D721Med (cell line): ENCODE measurements around the gene NOD2.
A peak's percentile ranks its signal among the peaks of the same experiment; 100 is the strongest.

Experiments
- DNase-seq: peaks from one replicate; pipeline ENCODE4 v3.0.0; 2011; ENCODE audit warnings: low spot score; ENCODE audit not compliant: insufficient read length
- FAIRE-seq: peaks from 2 replicates; lab custom pipeline; 2011; peaks lifted over from hg19 to GRCh38; lab: Jason Lieb, UNC
- TF ChIP-seq, protein P1 (sequence below): IDR thresholded peaks from 2 replicates; pipeline ENCODE4 v1.5.1; 2012; ENCODE audit warnings: mild to moderate bottlenecking, control low read depth; ENCODE audit not compliant: insufficient read depth; ENCODE audit errors: missing control alignments

NOD2 gene

GRCh38 chr16:50677351-50677750, 16.1 kb upstream of the NOD2 start:
- TF ChIP-seq, protein P1, sequence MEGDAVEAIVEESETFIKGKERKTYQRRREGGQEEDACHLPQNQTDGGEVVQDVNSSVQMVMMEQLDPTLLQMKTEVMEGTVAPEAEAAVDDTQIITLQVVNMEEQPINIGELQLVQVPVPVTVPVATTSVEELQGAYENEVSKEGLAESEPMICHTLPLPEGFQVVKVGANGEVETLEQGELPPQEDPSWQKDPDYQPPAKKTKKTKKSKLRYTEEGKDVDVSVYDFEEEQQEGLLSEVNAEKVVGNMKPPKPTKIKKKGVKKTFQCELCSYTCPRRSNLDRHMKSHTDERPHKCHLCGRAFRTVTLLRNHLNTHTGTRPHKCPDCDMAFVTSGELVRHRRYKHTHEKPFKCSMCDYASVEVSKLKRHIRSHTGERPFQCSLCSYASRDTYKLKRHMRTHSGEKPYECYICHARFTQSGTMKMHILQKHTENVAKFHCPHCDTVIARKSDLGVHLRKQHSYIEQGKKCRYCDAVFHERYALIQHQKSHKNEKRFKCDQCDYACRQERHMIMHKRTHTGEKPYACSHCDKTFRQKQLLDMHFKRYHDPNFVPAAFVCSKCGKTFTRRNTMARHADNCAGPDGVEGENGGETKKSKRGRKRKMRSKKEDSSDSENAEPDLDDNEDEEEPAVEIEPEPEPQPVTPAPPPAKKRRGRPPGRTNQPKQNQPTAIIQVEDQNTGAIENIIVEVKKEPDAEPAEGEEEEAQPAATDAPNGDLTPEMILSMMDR: peak; percentile 9
- FAIRE-seq: no peak
- DNase-seq: no peak

DNA sequence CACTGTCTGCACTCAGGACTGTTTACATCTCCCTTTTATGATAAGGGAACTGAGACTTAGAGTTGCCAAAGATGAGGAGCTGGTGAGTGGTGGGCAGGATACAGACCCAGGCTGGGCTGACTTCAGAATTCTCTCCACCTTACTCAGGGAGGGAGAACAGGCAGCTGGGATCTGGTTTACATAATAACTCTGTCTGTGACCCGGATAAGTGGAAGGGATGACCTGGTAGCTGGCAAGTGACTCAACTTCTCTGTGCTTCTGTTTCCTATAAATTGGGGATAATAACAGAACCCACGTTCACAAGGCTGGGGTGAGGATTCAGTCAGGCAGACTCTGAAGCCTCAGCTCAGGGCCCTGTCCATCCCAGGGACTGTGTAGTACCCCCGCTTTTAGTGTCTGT, 14.9 kb upstream of the NOD2 start:
- TF ChIP-seq, protein P1: no peak
- DNase-seq (no peak), FAIRE-seq (no peak)

DNA sequence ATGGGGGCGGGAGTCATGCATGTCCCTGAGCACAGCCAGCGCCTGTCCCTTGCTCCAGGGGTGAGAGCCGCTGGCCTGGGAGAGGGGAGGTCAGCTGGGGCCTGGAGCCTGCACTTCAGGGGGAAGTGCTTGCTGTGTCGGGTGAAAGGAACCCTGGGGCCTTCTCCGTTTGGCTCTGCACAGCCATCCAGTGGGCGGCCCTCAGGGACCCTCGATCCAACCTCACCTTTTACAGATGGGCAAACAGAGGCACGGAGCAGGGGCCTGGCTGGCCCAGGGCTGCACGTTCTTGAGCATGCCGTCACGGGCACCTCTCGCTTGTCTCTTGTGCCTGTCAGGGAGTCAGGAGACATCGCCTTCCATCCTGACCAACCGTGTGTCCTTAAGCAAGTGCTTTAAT, 14.1 kb upstream of the NOD2 start:
- DNase-seq (no peak), FAIRE-seq (no peak)
- TF ChIP-seq, protein P1: no peak

- DNase-seq: no peak
- no peak for FAIRE-seq
- TF ChIP-seq, protein P1: no peak
Measured at GRCh38 chr16:50679676-50680555, 13.5 kb upstream of the NOD2 start.

GRCh38 chr16:50680556-50680893, 12.9 kb upstream of the NOD2 start:
- FAIRE-seq: no peak
- TF ChIP-seq, protein P1: no peak
- no peak for DNase-seq

GRCh38 chr16:50681021-50681885, 12.2 kb upstream of the NOD2 start, which contains the start of gene SNX20:
TSS of gene SNX20 (minus strand) at chr16:50681312. CDS start at chr16:50677526, 3,786 bp downstream.
- FAIRE-seq (no peak), DNase-seq (no peak)
- TF ChIP-seq, protein P1: no peak
